NB4 (cell line): ENCODE results near the gene RRP1B.
A peak's percentile ranks its signal among the peaks of the same experiment; 100 is the strongest.

Experiments
- DNase-seq: peaks from one replicate; pipeline ENCODE4 v3.0.0; 2010; ENCODE audit warnings: low read depth
- H3K4me3 ChIP-seq: one replicate; pipeline ENCODE4 v1.5.1; 2011; ENCODE audit warnings: mild to moderate bottlenecking, low read depth, low read length, moderate library complexity
- CTCF ChIP-seq: IDR thresholded peaks from one replicate; pipeline ENCODE4 v1.5.1; 2012; ENCODE audit warnings: low read depth, low read length
- MYC ChIP-seq: IDR thresholded peaks from 2 replicates; pipeline ENCODE4 v1.6.1; 2011; ENCODE audit warnings: low read depth, low read length
- POLR2A ChIP-seq: IDR thresholded peaks from 2 replicates; pipeline ENCODE4 v1.6.1; 2011; ENCODE audit warnings: mild to moderate bottlenecking; ENCODE audit not compliant: insufficient read length; ENCODE audit errors: extremely low read depth
- TF ChIP-seq, protein P1 (sequence below): IDR thresholded peaks from 2 replicates; pipeline ENCODE4 v1.6.1; 2011; ENCODE audit warnings: low read depth, low read length

The RRP1B gene

DNA sequence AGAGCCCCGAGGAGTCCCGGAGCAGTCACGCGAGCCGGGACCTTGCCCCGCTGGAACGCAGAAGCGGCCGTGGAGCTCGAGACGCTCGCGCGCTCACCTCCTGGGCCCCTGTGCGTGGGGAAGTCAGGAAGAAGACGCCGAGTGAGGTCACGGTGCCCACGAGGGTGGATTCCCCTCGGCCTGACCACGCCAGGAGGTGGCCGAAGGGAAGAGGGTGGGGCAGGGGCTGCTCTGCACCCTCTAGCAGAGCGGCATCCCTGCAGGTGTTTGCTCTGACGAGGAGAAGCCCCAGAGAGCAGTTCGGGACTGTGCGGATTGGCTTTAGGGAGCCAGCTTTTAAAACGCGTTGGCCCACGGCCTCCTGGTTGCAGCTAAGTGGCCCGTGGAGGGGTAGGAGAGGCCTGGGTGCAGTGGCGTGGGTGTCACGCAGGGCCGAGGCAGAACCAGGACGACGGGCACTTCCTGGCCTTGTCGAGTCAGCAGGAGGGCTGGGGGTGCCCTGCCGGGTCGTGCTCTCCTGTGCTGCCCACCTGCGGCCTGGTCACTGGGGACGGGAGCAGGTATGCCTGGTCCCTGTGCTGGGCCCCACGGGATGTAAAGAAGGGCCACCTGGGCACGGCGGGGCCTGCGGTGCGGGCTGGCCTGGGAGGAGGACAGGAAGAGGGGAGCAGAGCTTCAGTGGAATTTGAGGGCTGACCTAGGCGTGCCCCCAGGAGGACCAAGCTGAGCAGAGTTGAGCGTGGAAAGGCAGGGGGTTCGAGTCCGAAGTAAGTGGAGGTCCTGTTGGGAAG, 60.6 kb downstream of the RRP1B start:
- no peak for TF ChIP-seq POLR2A
- TF ChIP-seq CTCF, result no peak
- TF ChIP-seq, protein P1, sequence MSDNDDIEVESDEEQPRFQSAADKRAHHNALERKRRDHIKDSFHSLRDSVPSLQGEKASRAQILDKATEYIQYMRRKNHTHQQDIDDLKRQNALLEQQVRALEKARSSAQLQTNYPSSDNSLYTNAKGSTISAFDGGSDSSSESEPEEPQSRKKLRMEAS, result no peak
- no peak for TF ChIP-seq MYC
- peak overlapping the region; percentile 90 for H3K4me3 ChIP-seq
- DNase-seq, result no peak

DNA sequence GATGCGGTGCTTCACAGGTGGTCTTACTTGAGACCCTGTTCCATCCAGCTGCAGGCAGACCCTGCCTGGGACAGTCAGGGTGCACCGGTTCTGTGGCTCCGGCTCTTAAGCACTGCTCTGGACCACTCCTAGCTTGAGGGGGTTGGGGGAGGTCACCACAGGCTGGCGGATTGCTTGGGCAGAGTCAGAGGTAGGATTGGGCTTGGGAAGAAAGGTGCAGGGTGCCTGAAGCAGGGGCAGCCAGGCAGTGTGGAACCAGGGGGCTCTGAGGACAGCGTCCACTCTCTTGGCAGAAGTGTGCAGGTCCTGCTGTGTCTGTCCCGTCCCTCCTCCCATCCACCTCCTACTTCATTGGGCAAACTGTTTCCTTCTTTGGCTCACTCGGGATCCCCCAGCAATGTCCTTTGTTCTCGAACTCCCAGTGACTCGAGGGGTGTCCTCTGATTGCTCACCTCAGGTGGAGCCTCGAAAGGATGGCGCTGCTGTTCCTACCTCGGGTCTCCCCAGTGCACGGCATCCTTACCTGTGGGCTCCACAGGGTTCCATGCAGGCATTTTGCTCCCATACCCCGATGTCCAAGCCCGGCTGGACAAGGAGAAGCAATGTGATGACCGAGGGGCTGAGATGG, 61.3 kb downstream of the RRP1B start:
- peak; percentile 16 for DNase-seq
- TF ChIP-seq CTCF (no peak), MYC (no peak), POLR2A (no peak)
- TF ChIP-seq, protein P1, result no peak
- peak overlapping the region; percentile 90 for H3K4me3 ChIP-seq

DNA sequence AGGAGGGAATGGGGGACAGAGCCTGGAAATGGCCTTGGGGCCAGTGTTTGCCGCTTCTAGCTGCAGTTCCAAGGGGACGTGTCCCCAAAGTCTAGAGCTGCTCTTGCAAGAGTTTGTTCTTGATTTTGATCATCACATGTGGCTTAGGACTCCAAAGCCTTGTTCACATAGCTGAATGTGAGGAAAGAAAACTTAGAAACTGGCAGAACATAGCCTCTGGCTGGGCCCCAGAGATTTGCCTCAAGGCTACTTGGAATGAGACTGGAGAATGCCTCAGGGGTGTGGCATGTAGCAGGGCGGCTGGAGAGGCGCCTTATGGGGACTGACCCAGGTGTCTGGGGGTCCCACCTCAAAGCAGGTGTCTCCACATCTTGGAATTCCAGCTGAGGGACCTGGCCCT, 61.8 kb downstream of the RRP1B start:
- TF ChIP-seq POLR2A (no peak), CTCF (no peak), MYC (no peak)
- TF ChIP-seq, protein P1, result no peak
- peak overlapping the region; percentile 90 for H3K4me3 ChIP-seq
- DNase-seq, result no peak

- H3K4me3 ChIP-seq, result no peak overlapping the region
- peak; percentile 8 for DNase-seq
- TF ChIP-seq CTCF (no peak), POLR2A (no peak), MYC (no peak)
- TF ChIP-seq, protein P1, result no peak
Measured at GRCh38 chr21:43721939-43722338, 62.6 kb downstream of the RRP1B start.

- no peak for DNase-seq
- no peak for TF ChIP-seq CTCF
- no peak overlapping the region for H3K4me3 ChIP-seq
Measured at GRCh38 chr21:43723648-43724047, 64.3 kb downstream of the RRP1B start.
